Measurements from ENCODE around the gene MS4A8.

DNA sequence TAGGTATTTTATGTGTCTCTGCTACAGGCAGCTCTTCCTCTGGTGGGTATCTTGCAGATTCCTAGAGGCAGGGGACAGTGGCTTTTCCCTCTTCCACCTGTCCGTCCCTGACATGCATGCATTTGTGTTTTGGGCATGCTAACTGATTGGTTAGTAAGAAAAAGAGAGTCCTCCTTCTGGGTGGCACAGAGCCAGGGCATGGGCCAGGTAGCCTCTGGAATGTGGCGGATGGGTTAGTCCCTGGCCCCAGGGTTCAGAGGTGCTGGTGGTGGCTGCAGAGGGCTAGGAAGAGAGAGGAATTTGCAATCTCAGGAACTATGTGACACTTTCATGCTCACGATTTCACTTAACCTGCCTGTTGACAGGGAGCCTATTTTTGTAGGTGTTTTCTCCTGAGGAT lies 51.5 kb downstream of the MS4A8 start:
- TF ChIP-seq, protein P1, sequence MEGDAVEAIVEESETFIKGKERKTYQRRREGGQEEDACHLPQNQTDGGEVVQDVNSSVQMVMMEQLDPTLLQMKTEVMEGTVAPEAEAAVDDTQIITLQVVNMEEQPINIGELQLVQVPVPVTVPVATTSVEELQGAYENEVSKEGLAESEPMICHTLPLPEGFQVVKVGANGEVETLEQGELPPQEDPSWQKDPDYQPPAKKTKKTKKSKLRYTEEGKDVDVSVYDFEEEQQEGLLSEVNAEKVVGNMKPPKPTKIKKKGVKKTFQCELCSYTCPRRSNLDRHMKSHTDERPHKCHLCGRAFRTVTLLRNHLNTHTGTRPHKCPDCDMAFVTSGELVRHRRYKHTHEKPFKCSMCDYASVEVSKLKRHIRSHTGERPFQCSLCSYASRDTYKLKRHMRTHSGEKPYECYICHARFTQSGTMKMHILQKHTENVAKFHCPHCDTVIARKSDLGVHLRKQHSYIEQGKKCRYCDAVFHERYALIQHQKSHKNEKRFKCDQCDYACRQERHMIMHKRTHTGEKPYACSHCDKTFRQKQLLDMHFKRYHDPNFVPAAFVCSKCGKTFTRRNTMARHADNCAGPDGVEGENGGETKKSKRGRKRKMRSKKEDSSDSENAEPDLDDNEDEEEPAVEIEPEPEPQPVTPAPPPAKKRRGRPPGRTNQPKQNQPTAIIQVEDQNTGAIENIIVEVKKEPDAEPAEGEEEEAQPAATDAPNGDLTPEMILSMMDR (IDR thresholded peaks at IDR 0.05; ENCODE audit: insufficient read depth, low read length, poor library complexity, severe bottlenecking), result no peak
- TF ChIP-seq EZH2phosphoT487 (conservative IDR thresholded peaks at IDR 0.05; ENCODE audit: low read length), result no peak

All from SU-DHL-6 (cell line).